KOPT-K1 (cell line): ENCODE results near the gene CCDC152.

Experiments
- H3K27ac ChIP-seq: fragments of 200-600 bp; sonication (generic); 2 replicates; pipeline ENCODE4 v1.5.1; 2016; ENCODE audit warnings: antibody characterized with exemption, mild to moderate bottlenecking, low read depth, low read length; ENCODE audit not compliant: poor library complexity, severe bottlenecking
- H3K36me3 ChIP-seq: fragments of 200-600 bp; sonication (generic); 2 replicates; pipeline ENCODE4 v1.5.1; 2017; ENCODE audit warnings: antibody characterized with exemption, mild to moderate bottlenecking, low read length, moderate library complexity; ENCODE audit not compliant: insufficient read depth
- H3K9me3 ChIP-seq: fragments of 200-600 bp; sonication (generic); 2 replicates; pipeline ENCODE4 v1.5.1; 2017; ENCODE audit warnings: antibody characterized with exemption, low read length, mild to moderate bottlenecking; ENCODE audit not compliant: insufficient read depth, poor library complexity, severe bottlenecking

CCDC152 gene

DNA sequence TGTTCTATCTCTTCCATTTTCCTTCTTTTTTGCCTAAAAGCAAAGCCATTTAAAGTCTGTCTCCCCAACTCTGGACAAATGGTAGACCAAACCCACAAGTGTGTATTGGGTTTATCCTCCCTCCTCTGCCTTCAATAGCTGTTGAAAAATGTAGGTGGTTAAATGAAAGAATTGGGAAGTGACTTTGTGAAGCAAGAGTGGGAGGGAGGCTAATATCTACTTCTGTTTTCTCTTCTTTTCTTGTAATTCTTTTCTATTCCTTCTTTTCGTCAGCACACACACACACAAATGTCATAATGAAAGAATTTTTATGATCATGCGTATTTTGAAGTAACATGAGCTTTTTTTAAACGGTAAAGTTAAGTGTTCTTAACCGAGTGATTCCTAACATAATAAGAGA is 3.8 kb downstream of the CCDC152 start:
- Histone ChIP-seq H3K9me3 (no peaks in the 10 kb centered on the region), H3K36me3 (peaks cover 68% of the 10 kb centered on the region), H3K27ac (no peak overlapping the region)

- no peaks in the 10 kb centered on the region for H3K9me3 ChIP-seq
- no peak overlapping the region for H3K27ac ChIP-seq
- peaks cover 81% of the 10 kb centered on the region for H3K36me3 ChIP-seq
Measured at GRCh38 chr5:42761791-42762190, 5.2 kb downstream of the CCDC152 start.

DNA sequence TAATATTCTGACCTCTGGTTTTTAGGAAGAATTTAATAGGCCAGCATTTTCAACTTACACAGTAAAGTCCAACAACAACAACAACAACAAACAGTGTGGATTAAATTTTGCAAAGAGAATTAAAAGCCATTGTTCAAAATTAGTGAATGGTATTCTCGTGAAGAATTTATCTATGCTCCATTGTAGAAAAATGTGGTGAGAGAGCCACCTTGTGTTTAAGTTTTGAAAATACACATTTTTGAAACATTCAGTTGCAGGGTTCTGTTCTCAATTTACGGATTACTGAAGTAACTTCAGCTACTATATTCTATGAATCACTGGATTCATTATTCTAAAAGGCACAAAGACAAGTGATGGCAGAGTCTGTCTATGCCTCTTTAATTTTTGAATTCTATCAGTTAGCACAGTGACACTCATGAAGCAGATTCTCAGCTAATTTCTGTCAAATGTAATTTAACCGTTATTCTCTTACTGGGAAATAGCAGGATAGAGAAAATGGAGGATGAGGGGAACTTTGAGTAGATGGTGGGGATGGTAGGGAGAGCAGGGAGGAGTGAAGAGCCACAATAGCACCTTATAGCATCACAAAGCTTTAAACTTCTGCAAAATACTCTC is 11.0 kb downstream of the CCDC152 start:
- H3K27ac ChIP-seq: no peak overlapping the region
- no peaks in the 10 kb centered on the region for H3K9me3 ChIP-seq
- H3K36me3 ChIP-seq: peaks cover 92% of the 10 kb centered on the region

- Histone ChIP-seq H3K9me3 (no peaks in the 10 kb centered on the region), H3K27ac (no peak overlapping the region), H3K36me3 (peaks cover 92% of the 10 kb centered on the region)
Measured at GRCh38 chr5:42768106-42768504, 11.5 kb downstream of the CCDC152 start.

DNA sequence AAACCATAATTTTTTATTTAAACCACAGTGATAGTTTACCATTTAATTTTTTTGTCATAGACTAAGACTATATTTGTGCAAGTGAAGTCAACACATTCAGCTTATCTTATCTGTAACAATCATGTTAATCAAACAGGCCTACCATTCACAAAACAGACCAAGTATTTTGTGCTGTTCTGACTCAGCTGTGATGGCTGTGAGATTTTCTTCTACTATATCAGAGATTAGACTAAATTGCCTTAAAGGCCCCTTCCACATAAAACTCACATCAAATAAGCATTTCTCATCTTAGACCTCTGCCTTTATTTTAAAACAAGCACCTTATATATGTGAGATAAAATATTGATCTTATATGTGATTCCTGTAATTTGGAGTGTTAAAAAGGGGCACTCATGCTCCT is 13.4 kb downstream of the CCDC152 start:
- no peaks in the 10 kb centered on the region for H3K9me3 ChIP-seq
- no peak overlapping the region for H3K27ac ChIP-seq
- peaks cover 90% of the 10 kb centered on the region for H3K36me3 ChIP-seq

GRCh38 chr5:42772265-42772993 is 15.8 kb downstream of the CCDC152 start:
- Histone ChIP-seq H3K27ac (no peak overlapping the region), H3K9me3 (no peaks in the 10 kb centered on the region), H3K36me3 (peaks cover 75% of the 10 kb centered on the region)

DNA sequence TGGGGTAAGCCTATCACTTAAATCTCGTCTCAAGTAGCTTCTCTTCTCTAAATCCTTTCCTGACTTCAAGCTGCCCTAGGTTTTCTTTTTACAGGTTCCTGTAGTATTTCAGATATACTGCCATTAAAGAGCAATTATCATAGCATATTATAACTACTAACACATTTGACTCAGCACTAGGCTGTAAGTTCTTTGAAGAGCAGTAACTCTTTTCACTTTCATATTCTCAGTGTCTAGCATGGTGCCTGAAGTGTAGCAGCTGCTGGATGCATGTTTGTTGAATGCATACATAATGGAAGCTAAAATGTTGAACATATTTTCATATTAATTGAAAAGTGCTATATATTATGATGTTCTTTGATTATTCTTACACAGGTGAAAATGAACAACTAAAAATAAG is 22.5 kb downstream of the CCDC152 start:
- no peak overlapping the region for H3K27ac ChIP-seq
- H3K36me3 ChIP-seq: peaks cover 40% of the 10 kb centered on the region
- peaks cover 5% of the 10 kb centered on the region for H3K9me3 ChIP-seq

GRCh38 chr5:42781584-42781983 is 25.0 kb downstream of the CCDC152 start:
- H3K27ac ChIP-seq: no peak overlapping the region
- H3K36me3 ChIP-seq: peaks cover 49% of the 10 kb centered on the region
- peaks cover 29% of the 10 kb centered on the region for H3K9me3 ChIP-seq

DNA sequence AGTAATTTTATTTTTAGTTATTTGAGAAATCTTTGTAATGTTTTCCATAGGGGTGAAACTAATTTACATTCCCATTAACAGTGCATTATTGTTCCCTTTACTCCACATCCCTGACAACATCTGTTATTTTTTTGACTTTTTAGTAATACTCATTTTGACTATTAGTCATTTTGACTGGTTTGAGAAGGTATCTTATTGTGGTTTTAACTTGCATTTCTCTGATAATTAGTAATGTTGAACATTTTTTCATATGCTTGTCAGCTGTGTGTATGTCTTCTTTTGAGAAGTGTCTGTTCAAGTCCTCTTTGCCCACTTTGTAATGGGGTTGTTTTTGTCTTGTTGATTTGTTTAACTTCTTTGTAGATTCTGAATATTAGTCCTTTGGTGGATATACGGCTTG is 27.5 kb downstream of the CCDC152 start:
- Histone ChIP-seq H3K27ac (no peak overlapping the region), H3K9me3 (peaks cover 54% of the 10 kb centered on the region), H3K36me3 (peaks cover 62% of the 10 kb centered on the region)

- Histone ChIP-seq H3K9me3 (peaks cover 66% of the 10 kb centered on the region), H3K36me3 (peaks cover 61% of the 10 kb centered on the region), H3K27ac (no peak overlapping the region)
Measured at GRCh38 chr5:42785756-42786155, 29.1 kb downstream of the CCDC152 start.

GRCh38 chr5:42787073-42787472 is 30.5 kb downstream of the CCDC152 start:
- H3K36me3 ChIP-seq: peaks cover 69% of the 10 kb centered on the region

GRCh38 chr5:42787845-42788244 is 31.2 kb downstream of the CCDC152 start:
- H3K27ac ChIP-seq: no peak overlapping the region
- H3K9me3 ChIP-seq: peaks cover 68% of the 10 kb centered on the region
- H3K36me3 ChIP-seq: peaks cover 76% of the 10 kb centered on the region

More at GRCh38 chr5:42787073-42787472, 30.5 kb downstream of the CCDC152 start:
- Histone ChIP-seq H3K9me3 (peaks cover 66% of the 10 kb centered on the region), H3K27ac (no peak overlapping the region)

DNA sequence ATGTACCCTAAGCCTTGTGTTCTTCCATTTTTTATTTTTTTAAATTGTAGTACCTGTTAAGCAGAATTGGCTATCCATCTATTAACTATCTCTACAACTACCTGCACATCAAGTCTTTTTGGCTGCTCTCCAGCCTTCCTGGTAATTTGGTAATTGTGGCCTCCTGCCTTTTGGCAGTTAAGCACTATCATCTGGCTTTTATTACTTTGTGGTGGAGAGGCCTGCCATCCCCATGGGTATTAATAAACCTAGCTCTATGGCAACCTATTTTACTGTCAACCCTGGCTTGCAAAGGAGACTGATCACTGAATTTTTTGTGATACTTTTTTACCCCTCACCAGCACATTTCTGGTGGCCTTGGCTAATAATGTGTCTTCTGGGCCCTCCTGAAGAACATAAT is 34.5 kb downstream of the CCDC152 start:
- H3K9me3 ChIP-seq: peaks cover 51% of the 10 kb centered on the region
- H3K27ac ChIP-seq: no peak overlapping the region

DNA sequence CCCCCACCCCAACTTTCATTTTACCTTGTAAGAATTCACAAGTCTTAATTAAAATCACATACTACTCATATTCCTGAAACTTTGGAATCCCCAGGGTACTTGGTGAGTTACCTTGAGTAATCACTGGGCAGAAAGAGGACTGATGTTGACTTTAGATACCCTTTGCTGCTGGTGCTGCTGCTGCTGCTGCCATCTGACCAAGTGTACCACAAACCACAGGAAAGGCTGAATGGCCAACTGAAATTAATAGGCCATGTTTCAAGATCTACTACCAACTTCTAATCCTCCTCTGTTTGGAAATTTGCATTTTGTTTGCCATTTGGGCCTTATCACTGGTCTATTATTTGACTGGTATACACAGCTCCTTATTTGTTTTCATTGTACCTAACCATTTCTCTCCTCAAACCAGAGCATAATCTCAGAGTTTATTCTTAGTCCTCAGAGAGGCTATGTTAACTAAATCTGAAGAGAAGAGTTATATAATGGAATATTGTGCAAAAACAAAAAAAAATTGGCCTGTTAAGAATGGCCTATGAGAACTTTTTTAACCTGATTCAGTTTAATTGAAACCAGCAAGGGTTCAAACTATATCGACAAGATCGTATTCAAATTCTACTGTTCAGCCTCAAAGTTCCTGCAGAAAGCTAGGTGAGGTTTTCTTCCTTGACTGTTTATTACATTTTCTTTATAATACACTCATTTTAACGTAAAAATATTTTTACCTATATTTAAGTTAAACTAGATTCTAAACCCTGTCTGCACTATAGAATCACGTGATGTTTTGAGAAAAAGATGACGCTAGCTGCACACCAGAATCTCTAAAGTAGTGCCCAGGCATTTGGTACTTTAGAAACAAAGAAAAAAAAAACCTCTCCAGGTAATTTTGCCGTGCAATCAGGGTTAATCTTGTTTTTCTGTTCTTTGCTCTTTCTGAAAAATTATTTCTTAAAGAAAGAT is 41.9 kb downstream of the CCDC152 start:
- Histone ChIP-seq H3K9me3 (peaks cover 11% of the 10 kb centered on the region), H3K36me3 (peaks cover 77% of the 10 kb centered on the region), H3K27ac (no peak overlapping the region)

More for the DNA sequence above, 34.5 kb downstream of the CCDC152 start:
- peaks cover 76% of the 10 kb centered on the region for H3K36me3 ChIP-seq

GRCh38 chr5:42799241-42799608 is 42.6 kb downstream of the CCDC152 start:
- Histone ChIP-seq H3K36me3 (peaks cover 70% of the 10 kb centered on the region), H3K27ac (no peak overlapping the region), H3K9me3 (peaks cover 11% of the 10 kb centered on the region)
